ENCODE results near the gene ELMO2. TPM values are rescaled to one million over a fixed set of nuclear protein-coding genes. Genes with fewer than 3 reads are reported as not detected.

ELMO2 gene
- total RNA-seq, 1 experiment from 2014 or later: 51.6 TPM

GRCh38 chr20:46423342-46423741, 16.9 kb upstream of the ELMO2 start:
- Mint-ChIP-seq H3K36me3 (ENCODE audit: insufficient read depth, unreplicated experiment) (no peaks in the 10 kb centered on the region), H3K4me3 (ENCODE audit: low read depth, unreplicated experiment) (no peak overlapping the region), H3K27me3 (ENCODE audit: unreplicated experiment) (peaks cover 98% of the 10 kb centered on the region), H3K4me1 (ENCODE audit: low read depth, unreplicated experiment) (peaks cover 8% of the 10 kb centered on the region), H3K27ac (ENCODE audit: unreplicated experiment) (no peak overlapping the region), H3K9me3 (ENCODE audit: low read depth, unreplicated experiment) (peaks cover 2% of the 10 kb centered on the region)
- intact Hi-C loops (cut with micrococcal nuclease; ENCODE audit: unreplicated experiment): no loop called here
- TF ChIP-seq CTCF (IDR thresholded peaks at IDR 0.05; ENCODE audit: unreplicated experiment): no peak
- DNase-seq: no peak
- BruUV-seq (replicated peaks): no TSS peak
- CTCF ChIA-PET: no interaction called here

GRCh38 chr20:46420878-46421277, 14.5 kb upstream of the ELMO2 start:
- TF ChIP-seq CTCF (IDR thresholded peaks at IDR 0.05; ENCODE audit: unreplicated experiment): no peak
- intact Hi-C loops (cut with micrococcal nuclease; ENCODE audit: unreplicated experiment): no loop called here
- peaks cover 8% of the 10 kb centered on the region for H3K4me1 Mint-ChIP-seq (ENCODE audit: low read depth, unreplicated experiment)
- no peak overlapping the region for H3K27ac Mint-ChIP-seq (ENCODE audit: unreplicated experiment)
- peaks cover 98% of the 10 kb centered on the region for H3K27me3 Mint-ChIP-seq (ENCODE audit: unreplicated experiment)
- CTCF ChIA-PET: interaction anchor here (0.6 kb wide), 1 partner anchor 1285 kb away, joined by 3 read pairs; no protein-coding TSS in a partner anchor
- peaks cover 2% of the 10 kb centered on the region for H3K9me3 Mint-ChIP-seq (ENCODE audit: low read depth, unreplicated experiment)
- no peak for DNase-seq
- no peaks in the 10 kb centered on the region for H3K36me3 Mint-ChIP-seq (ENCODE audit: insufficient read depth, unreplicated experiment)
- BruUV-seq (replicated peaks): no TSS peak
- no peak overlapping the region for H3K4me3 Mint-ChIP-seq (ENCODE audit: low read depth, unreplicated experiment)

- DNase-seq: no peak
- Mint-ChIP-seq H3K4me1 (ENCODE audit: low read depth, unreplicated experiment) (peaks cover 8% of the 10 kb centered on the region), H3K27me3 (ENCODE audit: unreplicated experiment) (peaks cover 98% of the 10 kb centered on the region), H3K36me3 (ENCODE audit: insufficient read depth, unreplicated experiment) (no peaks in the 10 kb centered on the region), H3K9me3 (ENCODE audit: low read depth, unreplicated experiment) (peaks cover 2% of the 10 kb centered on the region), H3K27ac (ENCODE audit: unreplicated experiment) (no peak overlapping the region), H3K4me3 (ENCODE audit: low read depth, unreplicated experiment) (no peak overlapping the region)
- CTCF ChIA-PET: no interaction called here
- no TSS peak for BruUV-seq (replicated peaks)
- intact Hi-C loops (cut with micrococcal nuclease; ENCODE audit: unreplicated experiment): no loop called here
- no peak for TF ChIP-seq CTCF (IDR thresholded peaks at IDR 0.05; ENCODE audit: unreplicated experiment)
These were observed 13.5 kb upstream of the ELMO2 start for GRCh38 chr20:46419882-46420281.

- TF ChIP-seq CTCF (IDR thresholded peaks at IDR 0.05; ENCODE audit: unreplicated experiment): no peak
- H3K27me3 Mint-ChIP-seq (ENCODE audit: unreplicated experiment): peaks cover 98% of the 10 kb centered on the region
- H3K27ac Mint-ChIP-seq (ENCODE audit: unreplicated experiment): no peak overlapping the region
- no peaks in the 10 kb centered on the region for H3K9me3 Mint-ChIP-seq (ENCODE audit: low read depth, unreplicated experiment)
- intact Hi-C loops (cut with micrococcal nuclease; ENCODE audit: unreplicated experiment): no loop called here
- no peaks in the 10 kb centered on the region for H3K36me3 Mint-ChIP-seq (ENCODE audit: insufficient read depth, unreplicated experiment)
- no peak overlapping the region for H3K4me3 Mint-ChIP-seq (ENCODE audit: low read depth, unreplicated experiment)
- CTCF ChIA-PET: no interaction called here
- no TSS peak for BruUV-seq (replicated peaks)
- DNase-seq: no peak
- no peaks in the 10 kb centered on the region for H3K4me1 Mint-ChIP-seq (ENCODE audit: low read depth, unreplicated experiment)
These were observed 10.4 kb upstream of the ELMO2 start for GRCh38 chr20:46416839-46417238.
